Measurements from ENCODE around the gene ERV3-1. TPM values are rescaled to one million over a fixed set of nuclear protein-coding genes. Genes with fewer than 3 reads are reported as not detected.
A peak's percentile ranks its signal among the peaks of the same experiment; 100 is the strongest.
"Not testable (repeated sequence)": the region's sequence is repeated elsewhere in the genome, so short reads cannot be mapped to it uniquely, and the experiment has no call there.

Gene ERV3-1, protein sequence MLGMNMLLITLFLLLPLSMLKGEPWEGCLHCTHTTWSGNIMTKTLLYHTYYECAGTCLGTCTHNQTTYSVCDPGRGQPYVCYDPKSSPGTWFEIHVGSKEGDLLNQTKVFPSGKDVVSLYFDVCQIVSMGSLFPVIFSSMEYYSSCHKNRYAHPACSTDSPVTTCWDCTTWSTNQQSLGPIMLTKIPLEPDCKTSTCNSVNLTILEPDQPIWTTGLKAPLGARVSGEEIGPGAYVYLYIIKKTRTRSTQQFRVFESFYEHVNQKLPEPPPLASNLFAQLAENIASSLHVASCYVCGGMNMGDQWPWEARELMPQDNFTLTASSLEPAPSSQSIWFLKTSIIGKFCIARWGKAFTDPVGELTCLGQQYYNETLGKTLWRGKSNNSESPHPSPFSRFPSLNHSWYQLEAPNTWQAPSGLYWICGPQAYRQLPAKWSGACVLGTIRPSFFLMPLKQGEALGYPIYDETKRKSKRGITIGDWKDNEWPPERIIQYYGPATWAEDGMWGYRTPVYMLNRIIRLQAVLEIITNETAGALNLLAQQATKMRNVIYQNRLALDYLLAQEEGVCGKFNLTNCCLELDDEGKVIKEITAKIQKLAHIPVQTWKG
- total RNA-seq = 10 to 100 TPM; 14.4 to 14.6 TPM

DNA sequence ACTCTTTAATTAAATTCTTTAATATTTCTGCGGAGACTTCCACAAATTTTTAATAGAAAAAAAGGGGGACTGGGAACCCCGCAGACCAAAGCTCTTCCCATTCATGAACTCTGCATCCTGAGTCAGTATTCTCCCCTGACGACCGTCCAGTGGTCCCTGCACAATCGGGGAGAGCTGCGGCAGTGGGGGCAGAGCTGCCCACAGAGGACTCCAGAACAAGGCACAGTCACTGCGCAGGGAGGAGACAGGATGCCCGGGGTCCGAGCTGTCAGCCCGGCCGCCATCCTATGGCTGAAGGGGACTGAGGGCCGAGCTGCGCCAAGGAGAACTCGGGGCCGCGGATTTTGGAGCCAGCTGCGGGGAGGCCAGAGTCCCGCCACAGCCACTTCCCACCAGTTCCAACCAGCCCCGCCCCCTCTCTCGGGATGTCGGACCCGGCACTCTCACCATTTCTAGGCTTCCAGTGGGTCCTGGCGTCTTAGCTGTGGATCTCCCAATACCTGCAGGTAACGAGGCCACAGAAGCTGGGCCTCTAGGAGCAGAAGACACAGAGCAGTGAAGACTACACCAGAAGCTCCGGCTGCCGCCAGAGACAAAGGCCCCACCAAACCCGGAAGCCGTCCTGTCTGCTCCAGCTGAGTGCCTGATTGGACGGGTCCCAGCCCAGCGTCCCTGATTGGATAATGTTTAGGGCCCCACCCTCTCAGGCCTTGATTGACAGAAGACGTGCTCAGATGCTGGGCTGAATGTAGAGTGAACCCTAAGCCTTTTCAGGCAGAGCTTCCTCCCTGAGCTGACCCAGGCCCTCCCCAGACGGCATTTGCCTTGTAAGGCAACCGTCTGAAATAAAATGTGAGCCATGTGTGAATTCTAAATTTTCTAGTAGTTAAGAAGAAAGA is at the start of gene ERV3-1:
ERV3-1 (minus strand) TSS at position 594 of the 899 bp plus-strand sequence. CDS start 13,661 bp downstream, outside the sequence.
- DNase-seq (peak; percentile 90 to 93), ATAC-seq (replicated peaks in 1 of 2) (peak; percentile 100)
- Mint-ChIP-seq H3K4me3 (peak within 1 kb of the TSS; percentile 96 to 98), H3K4me1 (ENCODE audit: low read depth) (peaks cover 39% of the 10 kb centered on the region), H3K36me3 (ENCODE audit: insufficient read depth in 2 of 2) (peaks cover 8 to 31% of the 10 kb centered on the region in 2 donors), H3K27ac (peak within 1 kb of the TSS; percentile 96), H3K9me3 (peaks cover 1 to 6% of the 10 kb centered on the region in 2 donors), H3K27me3 (ENCODE audit: low read depth) (no peaks in the 10 kb centered on the region)

DNA sequence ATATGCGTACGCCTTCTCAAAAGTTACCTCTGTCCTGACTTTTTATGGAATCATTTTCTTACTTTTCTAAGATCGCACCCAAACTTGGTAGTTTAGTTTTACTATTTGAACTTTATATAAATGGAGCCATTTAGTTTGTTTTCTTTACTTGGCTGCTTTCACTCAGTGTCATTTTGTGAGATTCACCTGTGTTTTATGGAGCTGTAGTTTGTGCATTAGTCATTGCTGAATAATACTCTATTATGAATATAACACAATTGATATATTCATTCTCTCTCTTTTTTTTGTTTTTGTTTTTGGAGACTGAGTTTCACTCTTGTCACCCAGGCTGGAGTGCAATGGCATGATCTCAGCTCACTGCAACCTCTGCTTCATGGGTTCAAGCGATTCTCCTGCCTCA is 49.3 kb upstream of the ERV3-1 start:
- peaks cover 1 to 15% of the 10 kb centered on the region in 2 donors for H3K36me3 Mint-ChIP-seq (ENCODE audit: insufficient read depth in 2 of 2)
- H3K27ac Mint-ChIP-seq; H3K4me3 Mint-ChIP-seq; H3K9me3 Mint-ChIP-seq; ATAC-seq (replicated peaks in 1 of 2); DNase-seq; H3K4me1 Mint-ChIP-seq (ENCODE audit: low read depth); H3K27me3 Mint-ChIP-seq (ENCODE audit: low read depth): not testable (repeated sequence)

DNA sequence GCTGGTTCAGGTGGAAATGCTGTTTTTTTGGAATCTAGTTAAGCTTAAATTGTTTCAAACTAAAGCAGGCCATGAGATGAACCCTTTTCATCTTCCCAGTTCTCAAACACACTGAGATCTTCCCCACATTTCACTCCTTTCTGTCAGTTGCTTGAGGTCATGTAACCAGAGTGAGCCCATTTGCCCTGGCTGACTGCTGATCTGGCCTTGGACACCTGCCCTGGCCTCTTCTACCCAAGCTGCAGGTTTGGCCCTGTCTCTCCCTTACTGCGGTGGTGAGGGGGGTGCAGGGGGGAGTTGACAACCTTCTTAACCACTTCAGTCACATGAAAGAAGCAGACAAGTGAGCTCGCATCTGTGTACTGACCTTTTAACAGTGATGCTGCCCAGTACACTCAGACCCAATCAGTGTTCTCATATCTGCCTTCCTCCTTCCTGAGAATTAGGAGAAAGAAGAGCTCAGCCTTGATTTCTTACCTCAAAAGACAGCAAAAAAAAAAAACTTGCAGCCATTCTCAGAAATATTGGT is 48.0 kb upstream of the ERV3-1 start:
- not testable (repeated sequence) for H3K9me3 Mint-ChIP-seq; H3K27ac Mint-ChIP-seq; H3K27me3 Mint-ChIP-seq (ENCODE audit: low read depth); H3K4me3 Mint-ChIP-seq; H3K4me1 Mint-ChIP-seq (ENCODE audit: low read depth); ATAC-seq (replicated peaks in 1 of 2); DNase-seq
- H3K36me3 Mint-ChIP-seq (ENCODE audit: insufficient read depth in 2 of 2) = peaks cover 1 to 15% of the 10 kb centered on the region in 2 donors

DNA sequence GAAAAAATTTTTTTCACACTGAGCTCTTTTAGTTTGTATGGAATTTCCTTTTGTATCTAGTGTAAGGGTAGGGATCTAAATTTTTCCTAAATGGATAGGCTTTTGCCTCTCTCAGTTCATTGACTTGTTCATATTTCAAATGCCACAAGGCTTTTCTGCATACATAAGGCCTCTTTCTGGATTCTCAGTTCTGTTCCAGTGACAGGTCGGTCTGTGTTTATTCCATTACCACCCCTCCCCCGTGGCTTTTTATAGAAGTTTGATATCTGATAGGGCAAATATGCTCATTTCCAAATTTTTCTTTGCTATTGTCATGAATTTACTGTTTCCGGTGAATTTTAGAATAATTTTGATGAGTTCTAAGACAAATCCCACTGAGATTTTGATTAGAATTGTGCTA is 45.2 kb upstream of the ERV3-1 start:
- H3K27ac Mint-ChIP-seq; ATAC-seq (replicated peaks in 1 of 2): not testable (repeated sequence)

DNA sequence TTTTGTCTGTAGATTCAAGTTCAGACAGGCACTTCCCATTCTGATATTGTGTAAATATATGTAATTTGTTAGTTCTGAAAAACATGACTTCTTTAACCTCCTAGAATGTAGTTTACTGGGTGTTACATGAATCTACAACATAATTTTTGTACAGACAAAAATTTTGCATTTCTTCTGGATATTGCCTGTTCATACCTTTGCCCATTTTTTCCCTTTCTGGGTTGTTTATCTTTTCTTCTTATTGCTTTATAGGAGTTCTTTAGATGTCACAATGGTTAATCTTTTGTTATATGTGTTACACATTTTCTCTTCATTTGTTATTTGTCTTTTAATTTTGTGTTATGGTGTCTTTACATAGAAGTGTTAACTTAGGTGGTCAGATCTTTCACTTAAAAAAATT is 44.7 kb upstream of the ERV3-1 start:
- H3K9me3 Mint-ChIP-seq; DNase-seq; H3K27ac Mint-ChIP-seq; H3K4me3 Mint-ChIP-seq; H3K4me1 Mint-ChIP-seq (ENCODE audit: low read depth); H3K27me3 Mint-ChIP-seq (ENCODE audit: low read depth); ATAC-seq (replicated peaks in 1 of 2): not testable (repeated sequence)
- peaks cover 1 to 10% of the 10 kb centered on the region in 2 donors for H3K36me3 Mint-ChIP-seq (ENCODE audit: insufficient read depth in 2 of 2)

More for the DNA sequence above, 45.2 kb upstream of the ERV3-1 start:
- not testable (repeated sequence) for H3K4me1 Mint-ChIP-seq (ENCODE audit: low read depth); H3K27me3 Mint-ChIP-seq (ENCODE audit: low read depth); H3K9me3 Mint-ChIP-seq; H3K4me3 Mint-ChIP-seq; DNase-seq
- peaks cover 1 to 10% of the 10 kb centered on the region in 2 donors for H3K36me3 Mint-ChIP-seq (ENCODE audit: insufficient read depth in 2 of 2)

DNA sequence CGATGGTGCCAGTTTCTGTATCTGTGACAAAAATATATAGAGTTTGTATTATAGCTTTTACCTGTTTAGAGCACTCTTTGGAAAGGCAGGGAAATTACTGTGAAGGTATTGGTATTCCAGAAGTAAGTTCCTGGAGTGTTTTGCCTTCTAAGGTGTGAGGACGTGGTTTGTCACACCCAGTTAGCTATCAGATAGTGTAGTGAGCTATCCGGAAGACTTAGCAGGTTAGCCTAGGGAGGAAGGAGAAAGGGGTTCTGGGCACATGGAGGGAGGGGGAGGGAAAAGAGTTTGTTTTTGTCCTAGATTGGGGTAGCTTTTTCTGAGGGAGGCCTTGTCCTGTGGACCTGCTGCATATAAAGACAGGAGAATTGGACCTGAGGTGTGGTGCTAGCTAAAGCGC is 39.8 kb upstream of the ERV3-1 start:
- H3K27ac Mint-ChIP-seq = not testable (repeated sequence)

DNA sequence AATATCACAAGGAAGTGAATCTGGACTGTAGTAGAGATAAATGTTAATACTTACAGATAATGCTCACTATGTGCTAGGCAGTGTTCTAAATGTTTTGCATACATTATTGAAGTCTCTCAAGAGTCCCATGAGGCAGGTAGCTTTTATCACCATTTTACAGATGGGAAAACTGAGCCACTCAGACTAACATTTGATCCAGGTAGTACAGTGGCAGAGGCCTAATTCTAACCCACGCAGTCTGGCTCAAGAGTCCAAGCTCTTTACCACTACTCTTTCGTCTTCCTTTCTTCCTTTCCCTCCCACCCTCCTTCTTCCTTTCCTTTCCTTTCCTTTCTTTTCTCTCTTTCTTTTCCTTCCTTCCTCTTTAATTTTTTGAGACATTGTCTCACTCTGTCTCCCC is 39.1 kb upstream of the ERV3-1 start:
- not testable (repeated sequence) for ATAC-seq (replicated peaks in 1 of 2); H3K27me3 Mint-ChIP-seq (ENCODE audit: low read depth); DNase-seq

More for the DNA sequence above, 39.8 kb upstream of the ERV3-1 start:
- not testable (repeated sequence) for H3K27me3 Mint-ChIP-seq (ENCODE audit: low read depth); H3K9me3 Mint-ChIP-seq; H3K4me3 Mint-ChIP-seq; H3K36me3 Mint-ChIP-seq (ENCODE audit: insufficient read depth in 2 of 2); DNase-seq; H3K4me1 Mint-ChIP-seq (ENCODE audit: low read depth); ATAC-seq (replicated peaks in 1 of 2)

DNA sequence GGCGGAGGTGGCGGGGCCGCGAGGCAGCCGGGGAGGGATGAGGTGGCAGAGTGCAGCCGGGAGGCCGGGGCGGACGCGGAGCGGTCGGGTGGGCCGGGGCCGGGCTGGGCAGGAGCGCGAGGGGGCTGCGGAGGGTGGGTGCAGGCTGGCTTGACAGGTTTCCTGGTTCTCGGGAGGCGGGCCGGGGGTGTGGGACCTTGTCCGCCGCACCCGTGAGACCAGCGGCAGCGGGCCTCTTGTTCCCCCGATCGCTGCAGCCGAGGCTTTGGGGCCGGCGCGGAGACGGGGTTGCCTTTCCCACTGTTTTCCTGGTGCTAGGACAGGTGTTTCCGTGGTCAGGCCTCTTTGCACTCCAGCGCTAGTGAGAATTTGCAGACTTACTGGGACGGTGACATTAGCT is 32.3 kb upstream of the ERV3-1 start:
- DNase-seq (peak; percentile 35 to 44), ATAC-seq (replicated peaks in 1 of 2) (peak; percentile 8 to 41)
- peak overlapping the region; percentile 84 to 92 for H3K4me3 Mint-ChIP-seq
- peak overlapping the region; percentile 87 for H3K27ac Mint-ChIP-seq
- not testable (repeated sequence) for H3K36me3 Mint-ChIP-seq (ENCODE audit: insufficient read depth in 2 of 2); H3K27me3 Mint-ChIP-seq (ENCODE audit: low read depth); H3K9me3 Mint-ChIP-seq
- H3K4me1 Mint-ChIP-seq (ENCODE audit: low read depth) = peaks cover 19% of the 10 kb centered on the region

More for the DNA sequence above, 39.1 kb upstream of the ERV3-1 start:
- not testable (repeated sequence) for H3K4me1 Mint-ChIP-seq (ENCODE audit: low read depth); H3K36me3 Mint-ChIP-seq (ENCODE audit: insufficient read depth in 2 of 2); H3K27ac Mint-ChIP-seq; H3K9me3 Mint-ChIP-seq; H3K4me3 Mint-ChIP-seq

DNA sequence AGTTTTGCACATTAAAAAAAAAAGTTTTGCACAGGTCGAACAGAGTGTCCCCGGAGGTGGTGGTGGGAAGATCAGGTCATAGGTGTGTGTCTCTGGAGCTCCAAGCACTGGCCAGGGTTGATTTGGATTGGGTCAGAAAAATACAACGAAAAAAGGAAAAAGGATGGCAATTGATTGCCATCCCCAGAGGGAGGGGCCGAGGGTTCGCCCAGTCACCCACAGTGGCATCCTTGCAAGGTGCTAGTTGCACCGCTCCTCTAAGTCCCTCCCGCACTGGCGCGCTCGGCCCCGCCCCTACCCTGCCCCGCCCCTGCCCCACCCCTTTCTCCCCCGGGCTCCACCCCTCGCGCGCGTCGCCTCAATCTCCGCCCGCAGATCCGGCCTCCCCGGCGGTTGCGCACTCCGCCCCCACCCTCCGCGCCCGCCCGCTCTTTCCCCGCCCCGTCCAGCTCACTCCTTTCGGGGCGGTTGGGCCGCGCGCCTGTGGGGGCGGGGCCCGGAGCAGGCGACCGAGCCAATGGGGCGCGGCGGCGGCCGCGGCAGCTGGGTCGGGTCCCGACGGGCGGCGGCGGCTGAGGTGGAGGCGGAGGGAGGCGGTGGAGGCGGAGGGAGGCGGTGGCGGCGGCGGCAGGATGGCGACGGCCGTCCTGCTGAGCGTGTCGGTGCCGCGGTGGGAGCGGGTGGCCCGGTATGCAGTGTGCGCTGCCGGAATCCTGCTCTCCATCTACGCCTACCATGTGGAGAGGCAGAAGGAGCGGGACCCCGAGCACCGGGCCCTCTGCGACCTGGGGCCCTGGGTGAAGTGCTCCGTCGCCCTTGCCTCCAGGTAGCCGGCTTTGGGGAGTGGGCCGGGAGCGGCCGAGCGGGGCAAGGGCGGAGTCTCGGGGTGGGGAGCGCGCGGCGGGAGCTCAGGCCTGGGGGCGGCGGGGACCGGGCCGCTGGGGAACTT is 31.5 kb upstream of the ERV3-1 start:
- Mint-ChIP-seq H3K9me3 (peaks cover 0 to 1% of the 10 kb centered on the region in 2 donors), H3K36me3 (ENCODE audit: insufficient read depth in 2 of 2) (peaks cover 0 to 2% of the 10 kb centered on the region in 2 donors), H3K27me3 (ENCODE audit: low read depth) (no peaks in the 10 kb centered on the region), H3K4me3 (peak overlapping the region; percentile 73 to 80), H3K4me1 (ENCODE audit: low read depth) (peaks cover 19% of the 10 kb centered on the region), H3K27ac (peak overlapping the region; percentile 67)
- ATAC-seq (replicated peaks in 1 of 2) (peak; percentile 91), DNase-seq (peak; percentile 88 to 91)

DNA sequence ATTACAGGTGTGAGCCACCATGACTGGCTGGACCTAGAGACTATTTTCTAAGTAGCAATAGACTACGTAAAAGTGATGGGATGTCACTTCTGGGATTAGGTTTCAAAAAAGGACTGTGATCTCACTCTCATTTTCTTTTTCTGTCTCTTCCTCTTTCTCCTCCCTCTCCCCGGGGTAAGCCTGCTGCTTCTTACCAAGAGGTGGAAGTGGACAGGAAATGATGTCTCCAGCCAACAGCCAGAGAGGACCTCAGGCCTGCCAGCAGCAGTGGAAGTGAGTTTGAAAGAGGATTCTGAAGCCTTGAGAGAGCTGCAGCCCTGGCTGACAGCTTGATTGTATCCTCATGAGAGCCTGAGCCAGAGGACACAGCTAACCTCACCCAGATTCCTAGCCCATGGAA is 30.0 kb upstream of the ERV3-1 start:
- H3K36me3 Mint-ChIP-seq (ENCODE audit: insufficient read depth in 2 of 2); DNase-seq; H3K27ac Mint-ChIP-seq; H3K9me3 Mint-ChIP-seq; H3K27me3 Mint-ChIP-seq (ENCODE audit: low read depth); H3K4me3 Mint-ChIP-seq; ATAC-seq (replicated peaks in 1 of 2): not testable (repeated sequence)
- peaks cover 19% of the 10 kb centered on the region for H3K4me1 Mint-ChIP-seq (ENCODE audit: low read depth)

DNA sequence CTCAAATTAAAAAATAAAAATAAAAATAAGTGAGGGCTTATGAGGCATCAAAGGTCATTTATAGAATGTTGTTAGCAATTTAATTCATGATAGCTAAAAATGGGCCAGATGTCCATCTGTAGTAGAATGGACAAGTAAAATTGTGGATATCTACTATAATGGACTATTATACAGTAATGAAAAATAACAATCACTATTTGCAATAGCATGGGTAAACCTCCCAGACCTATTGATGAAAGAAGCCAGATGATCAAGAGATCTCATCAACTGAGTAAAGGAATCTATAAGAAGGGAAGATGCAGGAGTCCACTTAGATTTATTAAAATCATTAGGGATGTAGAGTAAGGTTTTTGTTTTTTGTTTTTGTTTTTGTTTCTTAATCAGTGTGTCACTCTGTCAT is 29.0 kb upstream of the ERV3-1 start:
- H3K27ac Mint-ChIP-seq; ATAC-seq (replicated peaks in 1 of 2); H3K9me3 Mint-ChIP-seq; H3K27me3 Mint-ChIP-seq (ENCODE audit: low read depth); H3K36me3 Mint-ChIP-seq (ENCODE audit: insufficient read depth in 2 of 2); DNase-seq; H3K4me3 Mint-ChIP-seq: not testable (repeated sequence)
- peaks cover 19% of the 10 kb centered on the region for H3K4me1 Mint-ChIP-seq (ENCODE audit: low read depth)

Measured in activated T-cell treated with anti-CD3 and anti-CD28 coated beads, Interleukin-2, amount 50 U/mL, for 72 hours (primary cell).